ENCODE data around the gene KLRG1.

KLRG1 gene

DNA sequence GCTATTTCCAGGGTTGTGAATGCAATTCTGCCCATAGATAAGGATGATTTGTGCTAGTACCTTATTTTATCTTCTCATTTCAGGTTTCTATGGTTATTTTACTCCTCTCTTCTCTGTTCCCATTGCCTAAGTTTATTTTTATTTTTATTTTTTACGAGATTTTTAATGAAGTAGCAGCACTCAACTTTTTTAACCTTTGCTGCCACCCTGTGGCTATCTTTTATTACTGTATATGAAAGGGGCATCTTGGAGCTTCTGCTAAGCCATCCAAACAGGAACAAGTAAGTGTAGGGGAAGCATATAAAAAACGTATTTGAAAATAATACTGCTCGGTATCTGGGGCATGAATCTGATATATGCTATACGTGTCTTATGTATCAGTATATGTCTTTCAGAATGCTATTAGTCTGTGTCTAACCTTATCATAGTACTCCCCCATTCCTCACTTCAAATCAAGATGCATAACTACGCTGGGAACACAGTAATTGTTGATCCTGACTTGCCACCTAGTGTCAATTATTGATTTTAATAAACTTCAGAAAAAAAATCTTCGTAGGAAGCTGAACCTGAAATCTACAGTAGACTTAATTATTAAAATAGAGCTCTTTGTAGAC is 60.3 kb downstream of the KLRG1 start:
- TF ChIP-seq, protein P1, sequence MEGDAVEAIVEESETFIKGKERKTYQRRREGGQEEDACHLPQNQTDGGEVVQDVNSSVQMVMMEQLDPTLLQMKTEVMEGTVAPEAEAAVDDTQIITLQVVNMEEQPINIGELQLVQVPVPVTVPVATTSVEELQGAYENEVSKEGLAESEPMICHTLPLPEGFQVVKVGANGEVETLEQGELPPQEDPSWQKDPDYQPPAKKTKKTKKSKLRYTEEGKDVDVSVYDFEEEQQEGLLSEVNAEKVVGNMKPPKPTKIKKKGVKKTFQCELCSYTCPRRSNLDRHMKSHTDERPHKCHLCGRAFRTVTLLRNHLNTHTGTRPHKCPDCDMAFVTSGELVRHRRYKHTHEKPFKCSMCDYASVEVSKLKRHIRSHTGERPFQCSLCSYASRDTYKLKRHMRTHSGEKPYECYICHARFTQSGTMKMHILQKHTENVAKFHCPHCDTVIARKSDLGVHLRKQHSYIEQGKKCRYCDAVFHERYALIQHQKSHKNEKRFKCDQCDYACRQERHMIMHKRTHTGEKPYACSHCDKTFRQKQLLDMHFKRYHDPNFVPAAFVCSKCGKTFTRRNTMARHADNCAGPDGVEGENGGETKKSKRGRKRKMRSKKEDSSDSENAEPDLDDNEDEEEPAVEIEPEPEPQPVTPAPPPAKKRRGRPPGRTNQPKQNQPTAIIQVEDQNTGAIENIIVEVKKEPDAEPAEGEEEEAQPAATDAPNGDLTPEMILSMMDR (IDR thresholded peaks at IDR 0.05; ENCODE audit: low read depth, low read length): peak; percentile 64
- peak; percentile 30 for DNase-seq
- Histone ChIP-seq H3K27me3 (peaks cover 16% of the 10 kb centered on the region), H3K4me3 (ENCODE audit: low read depth, low read length) (no peak overlapping the region), H3K4me1 (no peaks in the 10 kb centered on the region), H3K36me3 (no peaks in the 10 kb centered on the region), H3K9me3 (no peaks in the 10 kb centered on the region)

DNA sequence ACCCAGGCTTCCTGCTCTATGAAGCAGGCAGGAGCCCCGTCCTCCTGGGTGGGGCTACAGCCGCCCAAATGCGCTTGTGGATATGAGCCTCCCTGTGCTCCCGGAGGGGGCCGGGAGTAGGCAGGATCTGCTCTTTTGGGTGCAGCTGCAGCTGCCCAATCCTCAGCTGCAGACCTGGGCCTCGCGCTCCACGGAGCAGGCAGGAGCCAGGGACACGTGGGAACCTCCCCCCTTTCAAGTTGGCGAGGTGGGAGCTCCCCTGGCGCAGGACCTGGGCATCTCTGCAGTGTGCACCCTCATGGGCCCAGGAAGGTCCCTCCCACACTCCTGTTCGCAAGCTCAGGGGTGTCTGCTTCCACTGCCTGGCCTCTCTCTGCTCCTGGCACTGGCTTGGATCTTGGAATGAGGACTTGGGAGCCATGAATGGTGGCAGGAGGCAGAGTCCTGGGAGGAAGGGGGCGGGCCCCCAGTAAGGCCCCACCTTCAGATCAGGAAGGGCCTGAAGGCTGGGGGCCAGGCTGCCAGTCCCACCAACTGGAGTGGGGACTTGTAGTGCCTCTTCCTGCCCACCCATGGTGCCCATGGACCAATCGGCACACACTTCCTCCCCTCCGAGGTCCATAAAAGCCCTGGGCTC is 61.3 kb downstream of the KLRG1 start:
- no peak for DNase-seq
- Histone ChIP-seq H3K27me3 (peaks cover 16% of the 10 kb centered on the region), H3K36me3 (no peaks in the 10 kb centered on the region), H3K4me1 (no peaks in the 10 kb centered on the region), H3K9me3 (no peaks in the 10 kb centered on the region), H3K4me3 (ENCODE audit: low read depth, low read length) (no peak overlapping the region)
- TF ChIP-seq, protein P1 (IDR thresholded peaks at IDR 0.05; ENCODE audit: low read depth, low read length): no peak

DNA sequence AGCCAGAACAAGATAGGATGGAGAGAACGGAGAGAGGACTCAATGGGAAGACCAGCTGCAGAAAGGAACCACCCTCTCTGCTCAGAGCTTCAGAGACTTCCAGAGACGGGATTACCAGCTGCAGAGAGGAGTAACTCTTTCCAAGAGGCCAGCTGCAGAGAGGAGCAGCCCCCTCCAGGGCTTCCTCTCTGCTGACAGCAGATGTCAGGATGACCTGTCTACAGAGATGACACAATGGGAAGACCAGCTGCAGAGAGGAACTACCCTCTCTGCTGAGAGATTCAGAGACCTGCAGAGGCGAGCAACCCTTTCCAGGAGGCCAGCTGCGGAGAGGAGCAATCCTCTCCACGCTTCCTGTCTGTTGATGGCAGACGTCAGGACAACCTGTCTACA is 61.8 kb downstream of the KLRG1 start:
- TF ChIP-seq, protein P1 (IDR thresholded peaks at IDR 0.05; ENCODE audit: low read depth, low read length): no peak
- Histone ChIP-seq H3K27me3 (peaks cover 16% of the 10 kb centered on the region), H3K4me1 (no peaks in the 10 kb centered on the region), H3K4me3 (ENCODE audit: low read depth, low read length) (no peak overlapping the region), H3K9me3 (no peaks in the 10 kb centered on the region), H3K36me3 (no peaks in the 10 kb centered on the region)
- DNase-seq: no peak

DNA sequence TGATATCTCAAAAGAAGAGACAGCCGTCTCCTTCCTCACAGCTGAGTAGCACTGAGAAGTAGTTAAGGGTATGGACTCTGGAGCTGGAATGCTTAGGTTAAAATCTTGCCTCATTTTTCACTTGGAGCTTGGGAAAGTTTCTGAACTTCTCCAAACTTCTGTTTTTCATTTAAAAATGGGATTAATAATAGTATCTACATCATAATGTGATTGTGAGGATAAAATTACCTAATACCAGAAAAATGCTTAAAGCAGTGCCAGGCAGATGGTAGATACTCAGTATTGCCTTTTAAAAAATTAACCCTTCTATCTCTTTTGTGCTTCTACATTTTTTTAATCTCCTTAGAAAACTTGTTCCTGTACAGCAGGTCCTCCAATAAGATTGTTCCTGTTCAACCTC is 63.3 kb downstream of the KLRG1 start:
- Histone ChIP-seq H3K4me1 (no peaks in the 10 kb centered on the region), H3K4me3 (ENCODE audit: low read depth, low read length) (no peak overlapping the region), H3K27me3 (peaks cover 16% of the 10 kb centered on the region), H3K36me3 (no peaks in the 10 kb centered on the region), H3K9me3 (no peaks in the 10 kb centered on the region)
- TF ChIP-seq, protein P1 (IDR thresholded peaks at IDR 0.05; ENCODE audit: low read depth, low read length): no peak
- DNase-seq: no peak
